CD14-positive monocyte (primary cell): ENCODE results near the gene ZNF81. TPM values are rescaled to one million over a fixed set of nuclear protein-coding genes. Genes with fewer than 3 reads are reported as not detected.
"Not testable (repeated sequence)": the region's sequence is repeated elsewhere in the genome, so short reads cannot be mapped to it uniquely, and the experiment has no call there.

Source experiments
- DNase-seq, 3 donors: peaks; one replicate each; pipeline ENCODE4 v3.0.0-alpha.2; 2011 to 2022
- H2AFZ ChIP-seq: 2 replicates; pipeline ENCODE4 v1.6.0; 2012; ENCODE audit warnings: mild to moderate bottlenecking, low read depth, low read length, inconsistent platforms; ENCODE audit not compliant: insufficient read depth, poor library complexity, severe bottlenecking
- H3K27ac ChIP-seq, 2 donors: 1 replicate in 1 of 2; 2 replicates in 1 of 2; pipeline ENCODE4 v1.5.1; 2012 to 2013; ENCODE audit warnings: low read length in 2 of 2, control low read depth in 1 of 2, inconsistent platforms in 1 of 2, low read depth in 1 of 2, mild to moderate bottlenecking in 1 of 2
- H3K27me3 ChIP-seq, 2 donors: one replicate each; pipeline versions ENCODE4 v1.6.0 to v1.6.1; 2011 to 2013; ENCODE audit warnings: low read length in 2 of 2; ENCODE audit not compliant: control insufficient read depth in 2 of 2, insufficient read depth in 2 of 2
- H3K36me3 ChIP-seq, 2 donors: replicated peaks in 1 of 2; 1 replicate in 1 of 2; 2 replicates in 1 of 2; pipeline versions ENCODE4 v1.5.1 to v1.6.1; 2012 to 2013; ENCODE audit warnings: low read length in 2 of 2, control low read depth in 1 of 2, inconsistent platforms in 1 of 2, mild to moderate bottlenecking in 1 of 2; ENCODE audit not compliant: insufficient read depth in 2 of 2, control insufficient read depth in 1 of 2
- H3K4me1 ChIP-seq, 2 donors: 1 replicate in 1 of 2; 2 replicates in 1 of 2; pipeline versions ENCODE4 v1.5.1 to v1.6.1; 2012 to 2013; ENCODE audit warnings: low read length in 2 of 2, control low read depth in 1 of 2, inconsistent platforms in 1 of 2, mild to moderate bottlenecking in 1 of 2, moderate library complexity in 1 of 2; ENCODE audit not compliant: insufficient read depth in 2 of 2, control insufficient read depth in 1 of 2
- H3K4me2 ChIP-seq: replicated peaks from 2 replicates; pipeline ENCODE3; 2012; ENCODE audit warnings: low read length, moderate library complexity, mild to moderate bottlenecking; ENCODE audit not compliant: poor library complexity, severe bottlenecking; ENCODE audit errors: extremely low read depth
- H3K4me3 ChIP-seq, 3 experiments: fragments of 200-600 bp in 1 of 3; sonication (generic) in 1 of 3; replicated peaks in 1 of 3; 1 replicate in 2 of 3; 2 replicates in 1 of 3; pipeline ENCODE4 v1.5.1; 2011 to 2013; ENCODE audit warnings: low read length in 3 of 3, mild to moderate bottlenecking in 3 of 3, control low read depth in 2 of 3, low read depth in 2 of 3, inconsistent platforms in 1 of 3, moderate library complexity in 1 of 3
- H3K79me2 ChIP-seq: 2 replicates; pipeline ENCODE4 v1.6.0; 2012; ENCODE audit warnings: mild to moderate bottlenecking, control low read depth, inconsistent platforms, low read length, moderate library complexity; ENCODE audit not compliant: insufficient read depth
- H3K9ac ChIP-seq: 2 replicates; pipeline ENCODE4 v1.6.0; 2017; ENCODE audit warnings: low read length, mild to moderate bottlenecking; ENCODE audit not compliant: insufficient read depth, poor library complexity, severe bottlenecking
- H3K9me3 ChIP-seq, 2 donors: replicated peaks in 1 of 2; 1 replicate in 1 of 2; 2 replicates in 1 of 2; pipeline versions ENCODE4 v1.5.1 to v1.6.1; 2012 to 2013; ENCODE audit warnings: low read length in 2 of 2, control low read depth in 1 of 2; ENCODE audit not compliant: control insufficient read depth in 1 of 2, insufficient read depth in 1 of 2
- H4K20me1 ChIP-seq: 2 replicates; pipeline ENCODE4 v1.6.0; 2012; ENCODE audit warnings: mild to moderate bottlenecking, low read length, control low read depth, moderate library complexity; ENCODE audit not compliant: insufficient read depth
- H3K27ac Mint-ChIP-seq, 7 donors: one replicate each; pipeline ENCODE4 v1.8.0; 2020; ENCODE audit warnings: mild to moderate bottlenecking in 7 of 7, mixed read lengths in 7 of 7, moderate library complexity in 6 of 7, inconsistent platforms in 2 of 7
- H3K27me3 Mint-ChIP-seq, 3 donors: one replicate each; pipeline ENCODE4 v1.8.0; 2021 to 2022; ENCODE audit warnings: low read depth in 3 of 3, mild to moderate bottlenecking in 3 of 3, mixed read lengths in 3 of 3, moderate library complexity in 3 of 3, inconsistent platforms in 1 of 3
- H3K36me3 Mint-ChIP-seq, 2 donors: one replicate each; pipeline ENCODE4 v1.8.0; 2020; ENCODE audit warnings: mixed read lengths in 2 of 2, inconsistent platforms in 1 of 2, mild to moderate bottlenecking in 1 of 2
- H3K4me1 Mint-ChIP-seq: one replicate; pipeline ENCODE4 v1.8.0; 2020; ENCODE audit warnings: mild to moderate bottlenecking, mixed read lengths
- H3K4me3 Mint-ChIP-seq, 2 donors: one replicate each; pipeline ENCODE4 v1.8.0; 2020; ENCODE audit warnings: mild to moderate bottlenecking in 2 of 2, mixed read lengths in 2 of 2, moderate library complexity in 1 of 2
- H3K9me3 Mint-ChIP-seq, 7 donors: one replicate each; pipeline ENCODE4 v1.8.0; 2020 to 2022; ENCODE audit warnings: mixed read lengths in 7 of 7, mild to moderate bottlenecking in 6 of 7, moderate library complexity in 6 of 7, inconsistent platforms in 2 of 7
- WGBS: methylation state at CpG from one replicate; pipeline ENCODE4 v1.1.5; 2013; ENCODE audit warnings: missing lambda C conversion rate; ENCODE audit not compliant: insufficient coverage; 5-methylcytosine and 5-hydroxymethylcytosine counted together
- intact Hi-C, 2 donors: fragments of 100-400 bp; cut with micrococcal nuclease; formaldehyde crosslinking; loops; one replicate each; pipeline versions ENCODE4 v1.15.0 to v1.15.1; 2023
- polyA plus RNA-seq, 3 donors: library from polyadenylated mRNA; depleted of rRNA in 1 of 3; unstranded in 2 of 3; stranded (reverse) in 1 of 3; fragments of 300-500 nt in 2 of 3; fragments of >200 nt in 1 of 3; fragmentation: Illumina TruSeq in 2 of 3; gene quantifications; 1 replicate in 2 of 3; 2 replicates in 1 of 3; pipeline ENCODE4 v1.2.3, GENCODE V29; 2012 to 2021

The ZNF81 gene
- polyA plus RNA-seq, 3 donors: 1.7 to 3.4 (median 2.4) TPM

- H3K4me3 ChIP-seq, H3K27ac Mint-ChIP-seq, H3K4me1 Mint-ChIP-seq, DNase-seq, H3K27me3 Mint-ChIP-seq, H3K36me3 ChIP-seq, H2AFZ ChIP-seq, H3K27me3 ChIP-seq, H4K20me1 ChIP-seq, H3K4me3 Mint-ChIP-seq, intact Hi-C loops, H3K9ac ChIP-seq, H3K4me2 ChIP-seq, H3K27ac ChIP-seq, H3K79me2 ChIP-seq, H3K36me3 Mint-ChIP-seq, H3K4me1 ChIP-seq: not testable (repeated sequence)
- WGBS: 98% methylated on average over 8 of the region's 14 CpGs
- H3K9me3 Mint-ChIP-seq: peaks cover 22 to 58% (median 38%) of the 10 kb centered on the region in 7 donors
- H3K9me3 ChIP-seq: peaks cover 21 to 53% of the 10 kb centered on the region in 2 donors
Measured at GRCh38 chrX:47965526-47965925, 128.8 kb downstream of the ZNF81 start.

Other genes with a start within 250 kb of the ZNF81 start
- 1 to 10 TPM in 1 of 3 donors, under 1 TPM in 2; 0.11 to 4.0 (median 0.29) TPM for gene SYN1, start 217.0 kb upstream of the ZNF81 start, polyA plus RNA-seq
- gene CFP, start 207.0 kb upstream of the ZNF81 start, polyA plus RNA-seq: 100 to 1,000 TPM; 461 to 498 (median 491) TPM
- gene ELK1, start 186.3 kb upstream of the ZNF81 start, polyA plus RNA-seq: 10 to 100 TPM in 2 of 3 donors, 1 to 10 TPM in 1; 9.5 to 11.9 (median 10.7) TPM
- 100 to 1,000 TPM; 134 to 213 (median 174) TPM for gene UXT, start 177.7 kb upstream of the ZNF81 start, polyA plus RNA-seq
- 1 to 10 TPM in 1 of 3 donors, under 1 TPM in 2; 0.24 to 2.7 (median 0.99) TPM for gene ZNF182, start 167.1 kb downstream of the ZNF81 start, polyA plus RNA-seq
- gene SPACA5, start 170.1 kb downstream of the ZNF81 start, polyA plus RNA-seq: not detected
- gene ZNF630, start 234.7 kb downstream of the ZNF81 start, polyA plus RNA-seq: 1 to 10 TPM in 1 of 3 donors, under 1 TPM in 2; 0.56 to 1.7 (median 0.87) TPM